GM12875 (cell line): ENCODE results near the gene ELOVL7.
"Not testable (repeated sequence)": the region's sequence is repeated elsewhere in the genome, so short reads cannot be mapped to it uniquely, and the experiment has no call there.

ENCODE experiments used
- H3K4me3 ChIP-seq: one replicate; pipeline ENCODE4 v1.5.1; 2011; ENCODE audit warnings: low read depth, low read length, control low read depth
- TF ChIP-seq, protein P1 (sequence below): IDR thresholded peaks from 2 replicates; pipeline ENCODE4 v1.5.1; 2011; ENCODE audit warnings: low read depth, mild to moderate bottlenecking, control low read depth, inconsistent platforms, low read length, moderate library complexity, borderline replicate concordance; ENCODE audit not compliant: insufficient read depth

The ELOVL7 gene

DNA sequence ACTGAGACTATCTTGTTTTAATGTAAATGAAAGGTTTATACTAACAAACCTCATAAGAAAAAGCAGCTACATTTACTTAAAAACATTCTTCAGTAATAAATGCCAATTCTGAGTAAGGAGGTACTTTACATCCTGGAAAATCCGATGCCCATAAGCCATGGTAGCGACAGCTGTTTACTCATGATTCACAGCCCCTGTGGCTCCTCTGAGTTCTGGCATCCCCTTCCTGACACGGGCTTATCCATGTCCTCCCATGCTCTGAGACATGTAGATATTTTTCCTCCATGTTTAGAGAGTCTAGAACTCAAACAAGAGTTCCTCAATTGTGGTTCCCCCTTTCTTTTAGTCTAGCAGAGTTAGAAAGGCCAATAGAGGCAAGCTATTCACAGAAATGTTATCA is 81.0 kb downstream of the ELOVL7 start:
- TF ChIP-seq, protein P1, sequence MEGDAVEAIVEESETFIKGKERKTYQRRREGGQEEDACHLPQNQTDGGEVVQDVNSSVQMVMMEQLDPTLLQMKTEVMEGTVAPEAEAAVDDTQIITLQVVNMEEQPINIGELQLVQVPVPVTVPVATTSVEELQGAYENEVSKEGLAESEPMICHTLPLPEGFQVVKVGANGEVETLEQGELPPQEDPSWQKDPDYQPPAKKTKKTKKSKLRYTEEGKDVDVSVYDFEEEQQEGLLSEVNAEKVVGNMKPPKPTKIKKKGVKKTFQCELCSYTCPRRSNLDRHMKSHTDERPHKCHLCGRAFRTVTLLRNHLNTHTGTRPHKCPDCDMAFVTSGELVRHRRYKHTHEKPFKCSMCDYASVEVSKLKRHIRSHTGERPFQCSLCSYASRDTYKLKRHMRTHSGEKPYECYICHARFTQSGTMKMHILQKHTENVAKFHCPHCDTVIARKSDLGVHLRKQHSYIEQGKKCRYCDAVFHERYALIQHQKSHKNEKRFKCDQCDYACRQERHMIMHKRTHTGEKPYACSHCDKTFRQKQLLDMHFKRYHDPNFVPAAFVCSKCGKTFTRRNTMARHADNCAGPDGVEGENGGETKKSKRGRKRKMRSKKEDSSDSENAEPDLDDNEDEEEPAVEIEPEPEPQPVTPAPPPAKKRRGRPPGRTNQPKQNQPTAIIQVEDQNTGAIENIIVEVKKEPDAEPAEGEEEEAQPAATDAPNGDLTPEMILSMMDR, result no peak
- H3K4me3 ChIP-seq, result no peak overlapping the region

DNA sequence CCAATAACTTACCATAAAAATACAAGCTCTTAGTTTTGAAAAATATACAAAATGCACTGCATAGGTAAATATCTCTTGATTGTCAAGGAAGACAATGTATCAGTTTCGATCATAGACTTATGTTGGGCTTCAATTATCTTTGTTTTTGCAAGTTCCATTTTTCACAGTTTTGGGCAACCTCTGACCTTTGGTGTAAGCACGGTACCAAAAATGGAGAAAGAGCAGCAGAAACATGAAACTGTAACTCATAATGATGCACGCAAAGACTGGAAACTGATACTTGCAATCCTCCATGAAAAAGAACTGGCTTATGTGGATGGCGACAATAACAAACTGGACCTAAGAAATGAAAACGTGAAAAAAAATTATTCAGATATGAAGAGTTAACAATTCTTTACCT is 89.6 kb downstream of the ELOVL7 start:
- TF ChIP-seq, protein P1, result no peak
- no peak overlapping the region for H3K4me3 ChIP-seq

DNA sequence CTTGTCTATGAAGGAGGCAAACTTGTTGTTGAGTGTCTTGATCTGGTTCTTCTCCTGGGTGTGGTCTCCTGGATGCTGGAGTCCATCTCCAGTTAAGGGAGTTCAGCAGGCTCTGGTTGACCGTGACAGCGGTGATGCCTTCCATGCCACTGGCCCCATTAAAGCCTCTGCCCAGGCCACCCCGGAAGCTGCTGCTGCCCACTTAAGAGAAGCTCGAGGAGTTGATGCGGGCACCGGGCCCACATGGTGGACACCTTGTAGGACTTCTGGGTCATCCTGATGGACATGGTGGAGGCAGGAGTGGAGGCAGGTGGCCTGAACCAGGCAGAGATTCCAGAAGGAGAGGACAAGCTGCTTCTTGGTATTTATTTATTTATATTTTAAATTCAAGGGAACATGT is 99.4 kb downstream of the ELOVL7 start:
- TF ChIP-seq, protein P1, result no peak
- no peak overlapping the region for H3K4me3 ChIP-seq

DNA sequence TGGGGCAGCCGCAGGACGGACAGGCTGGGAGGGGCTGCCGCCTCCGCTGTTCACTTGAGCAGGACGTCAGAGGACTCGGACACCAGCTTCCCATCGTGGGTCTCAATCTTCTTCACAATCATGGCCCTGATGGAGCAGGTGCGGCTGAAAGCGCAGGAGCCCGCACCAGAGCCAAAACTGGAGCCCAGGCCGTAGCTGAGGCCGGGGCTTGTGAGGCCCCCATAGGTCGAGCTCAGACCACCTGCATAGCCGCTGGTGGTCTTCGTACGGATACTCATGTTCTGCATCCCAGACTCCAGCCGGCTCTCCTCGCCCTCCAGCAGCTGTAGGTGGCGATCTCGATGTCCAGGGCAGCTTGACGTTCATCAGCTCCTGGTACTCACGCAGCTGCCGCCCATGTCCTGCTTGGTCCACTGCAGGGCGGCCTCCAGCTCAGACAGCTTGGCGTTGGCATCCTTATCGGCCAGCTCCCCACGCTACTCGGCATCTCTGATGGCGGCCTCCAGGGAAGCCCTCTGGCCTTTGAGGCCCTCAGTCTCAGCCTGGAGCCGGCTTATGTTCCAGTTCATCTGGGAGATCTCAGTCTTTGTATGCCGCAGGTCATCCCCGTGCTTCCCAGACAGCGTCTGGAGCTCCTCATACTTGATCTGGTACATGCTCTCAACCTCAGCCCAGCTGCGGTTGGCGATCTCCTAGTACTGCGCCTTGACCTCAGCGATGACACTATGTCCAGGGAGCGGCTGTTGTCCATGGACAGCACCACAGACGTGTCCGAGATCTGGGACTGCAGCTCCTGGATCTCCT is 100.4 kb downstream of the ELOVL7 start:
- H3K4me3 ChIP-seq, result no peak overlapping the region
- TF ChIP-seq, protein P1, result no peak

DNA sequence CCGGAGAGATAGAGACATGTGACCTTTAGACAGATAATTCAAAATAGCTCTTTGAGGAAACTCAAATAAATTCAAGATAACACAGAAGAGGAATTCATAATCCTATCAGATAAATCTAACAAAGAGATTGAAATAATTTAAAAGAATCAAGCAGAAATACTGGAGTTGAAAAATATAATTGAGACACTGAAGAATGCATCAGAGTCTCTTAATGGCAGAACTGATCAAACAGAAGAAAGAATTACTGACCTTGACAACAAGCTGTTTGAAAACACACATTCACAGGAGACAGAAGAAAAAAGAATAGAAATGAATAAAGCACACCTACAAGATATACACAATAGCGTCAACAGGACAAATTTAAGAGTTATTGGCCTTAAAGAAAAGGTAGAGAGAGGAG is 103.7 kb downstream of the ELOVL7 start:
- H3K4me3 ChIP-seq, result no peak overlapping the region
- TF ChIP-seq, protein P1, result no peak

DNA sequence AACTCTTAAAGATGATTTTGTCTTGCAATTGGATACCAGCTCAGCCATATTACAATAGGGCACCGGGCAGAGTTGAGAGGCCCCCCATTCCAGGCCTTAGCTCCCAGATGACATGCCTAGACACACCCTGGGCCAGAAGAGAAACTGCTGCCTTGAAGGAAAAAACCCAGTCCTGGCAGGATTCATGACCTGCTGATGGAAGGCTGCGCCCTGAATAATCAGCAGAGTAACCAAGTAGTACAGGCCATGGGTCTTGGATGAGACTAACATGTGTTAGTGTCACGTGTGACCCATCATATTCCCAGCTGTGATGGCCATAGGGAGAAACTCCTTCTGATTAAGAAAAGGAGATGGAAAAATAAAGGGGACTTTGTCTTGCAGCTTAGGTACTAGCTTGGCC is 105.1 kb downstream of the ELOVL7 start:
- H3K4me3 ChIP-seq, result no peak overlapping the region
- TF ChIP-seq, protein P1, result no peak

DNA sequence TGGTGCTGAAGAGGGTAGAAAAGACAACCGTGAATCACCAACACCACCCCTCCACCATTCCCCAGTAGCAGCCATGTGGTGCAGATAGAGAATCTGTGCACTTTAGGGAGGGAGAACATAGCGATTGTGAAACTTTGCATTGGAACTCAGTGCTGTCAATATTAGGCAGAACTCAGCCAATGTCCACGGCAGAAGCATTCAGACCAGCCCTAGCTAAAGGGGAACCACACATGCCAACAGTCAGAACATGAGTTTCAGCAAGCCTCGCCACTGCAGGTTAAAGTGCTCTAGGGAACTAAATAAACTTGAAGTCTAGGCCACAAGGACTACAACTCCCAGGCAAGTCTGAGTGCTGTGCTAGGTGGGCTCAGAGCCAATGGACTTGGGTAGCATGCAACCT is 105.6 kb downstream of the ELOVL7 start:
- TF ChIP-seq, protein P1, result no peak
- H3K4me3 ChIP-seq, result no peak overlapping the region

DNA sequence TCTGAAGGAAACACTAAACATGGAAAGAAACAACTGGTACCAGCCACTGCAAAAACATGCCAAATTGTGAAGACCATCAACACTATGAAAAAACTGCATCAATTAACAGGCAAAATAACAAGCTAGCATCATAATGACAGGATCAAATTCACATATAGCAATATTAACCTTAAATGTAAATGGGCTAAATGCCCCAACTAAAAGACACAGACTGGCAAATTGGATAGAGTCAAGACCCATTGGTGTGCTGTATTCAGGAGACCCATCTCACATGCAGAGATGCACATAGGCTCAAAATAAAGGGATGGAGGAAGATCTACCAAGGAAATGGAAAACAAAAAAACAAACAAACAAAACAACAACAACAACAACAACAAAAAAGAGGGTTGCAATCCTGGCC is 113.2 kb downstream of the ELOVL7 start:
- H3K4me3 ChIP-seq, result not testable (repeated sequence)
